Measurements from ENCODE around the gene CLPTM1L. TPM values are rescaled to one million over a fixed set of nuclear protein-coding genes. Genes with fewer than 3 reads are reported as not detected.
"Not testable (repeated sequence)": the region's sequence is repeated elsewhere in the genome, so short reads cannot be mapped to it uniquely, and the experiment has no call there.

The CLPTM1L gene
- total RNA-seq, 1 donor from 2014 or later, result 74.8 TPM

DNA sequence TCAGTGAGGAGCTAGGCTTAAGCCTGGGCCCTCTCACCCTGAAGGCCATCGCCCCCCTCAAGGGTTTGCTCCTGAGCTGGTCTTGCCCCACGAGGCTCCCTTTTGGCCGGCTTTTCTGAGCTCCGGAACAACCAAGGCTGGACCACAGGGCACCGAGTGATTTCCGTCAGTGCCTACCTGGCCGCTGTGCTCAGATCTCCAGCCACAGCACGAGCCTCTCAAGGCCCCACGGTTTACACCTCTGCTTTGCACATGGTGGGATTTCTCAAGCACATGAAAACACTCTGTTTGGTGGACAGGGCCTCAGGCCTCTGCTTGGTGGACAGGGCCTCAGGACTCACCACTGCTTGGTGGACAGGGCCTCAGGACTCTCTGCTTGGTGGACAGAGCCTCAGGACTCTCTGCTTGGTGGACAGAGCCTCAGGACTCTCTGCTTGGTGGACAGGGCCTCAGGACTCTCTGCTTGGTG is 15.8 kb downstream of the CLPTM1L start:
- H2AFZ ChIP-seq (replicated peaks), result no peak overlapping the region
- no peaks in the 10 kb centered on the region for H3K9me3 ChIP-seq (ENCODE audit: low read depth)
- H3K27me3 ChIP-seq, result no peaks in the 10 kb centered on the region
- Mint-ChIP-seq H3K4me1 (peaks cover 3% of the 10 kb centered on the region), H3K36me3 (peaks cover 21% of the 10 kb centered on the region), H3K4me3 (no peak overlapping the region), H3K9me3 (no peaks in the 10 kb centered on the region), H3K27ac (no peak overlapping the region), H3K27me3 (ENCODE audit: insufficient read depth, low read depth) (no peaks in the 10 kb centered on the region)
- no peak overlapping the region for H3K27ac ChIP-seq
- DNase-seq (ENCODE audit: low spot score), result no peak
- TF ChIP-seq EZH2phosphoT487 (IDR thresholded peaks at IDR 0.05) (no peak), EZH2 (IDR thresholded peaks at IDR 0.05) (no peak)
- TF ChIP-seq, protein P1, sequence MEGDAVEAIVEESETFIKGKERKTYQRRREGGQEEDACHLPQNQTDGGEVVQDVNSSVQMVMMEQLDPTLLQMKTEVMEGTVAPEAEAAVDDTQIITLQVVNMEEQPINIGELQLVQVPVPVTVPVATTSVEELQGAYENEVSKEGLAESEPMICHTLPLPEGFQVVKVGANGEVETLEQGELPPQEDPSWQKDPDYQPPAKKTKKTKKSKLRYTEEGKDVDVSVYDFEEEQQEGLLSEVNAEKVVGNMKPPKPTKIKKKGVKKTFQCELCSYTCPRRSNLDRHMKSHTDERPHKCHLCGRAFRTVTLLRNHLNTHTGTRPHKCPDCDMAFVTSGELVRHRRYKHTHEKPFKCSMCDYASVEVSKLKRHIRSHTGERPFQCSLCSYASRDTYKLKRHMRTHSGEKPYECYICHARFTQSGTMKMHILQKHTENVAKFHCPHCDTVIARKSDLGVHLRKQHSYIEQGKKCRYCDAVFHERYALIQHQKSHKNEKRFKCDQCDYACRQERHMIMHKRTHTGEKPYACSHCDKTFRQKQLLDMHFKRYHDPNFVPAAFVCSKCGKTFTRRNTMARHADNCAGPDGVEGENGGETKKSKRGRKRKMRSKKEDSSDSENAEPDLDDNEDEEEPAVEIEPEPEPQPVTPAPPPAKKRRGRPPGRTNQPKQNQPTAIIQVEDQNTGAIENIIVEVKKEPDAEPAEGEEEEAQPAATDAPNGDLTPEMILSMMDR (IDR thresholded peaks at IDR 0.05), result no peak
- H3F3A ChIP-seq (ENCODE audit: low read depth), result no peaks in the 10 kb centered on the region
- no peaks in the 10 kb centered on the region for H3K4me1 ChIP-seq
- no peaks in the 10 kb centered on the region for H3K36me3 ChIP-seq
- H3K9ac ChIP-seq, result no peak overlapping the region
- no peak overlapping the region for H3K4me3 ChIP-seq
- no peak overlapping the region for H3K4me2 ChIP-seq
- peaks cover 9% of the 10 kb centered on the region for H4K20me1 ChIP-seq (ENCODE audit: low read depth)
- no peaks in the 10 kb centered on the region for H3K79me2 ChIP-seq (ENCODE audit: low read depth)

DNA sequence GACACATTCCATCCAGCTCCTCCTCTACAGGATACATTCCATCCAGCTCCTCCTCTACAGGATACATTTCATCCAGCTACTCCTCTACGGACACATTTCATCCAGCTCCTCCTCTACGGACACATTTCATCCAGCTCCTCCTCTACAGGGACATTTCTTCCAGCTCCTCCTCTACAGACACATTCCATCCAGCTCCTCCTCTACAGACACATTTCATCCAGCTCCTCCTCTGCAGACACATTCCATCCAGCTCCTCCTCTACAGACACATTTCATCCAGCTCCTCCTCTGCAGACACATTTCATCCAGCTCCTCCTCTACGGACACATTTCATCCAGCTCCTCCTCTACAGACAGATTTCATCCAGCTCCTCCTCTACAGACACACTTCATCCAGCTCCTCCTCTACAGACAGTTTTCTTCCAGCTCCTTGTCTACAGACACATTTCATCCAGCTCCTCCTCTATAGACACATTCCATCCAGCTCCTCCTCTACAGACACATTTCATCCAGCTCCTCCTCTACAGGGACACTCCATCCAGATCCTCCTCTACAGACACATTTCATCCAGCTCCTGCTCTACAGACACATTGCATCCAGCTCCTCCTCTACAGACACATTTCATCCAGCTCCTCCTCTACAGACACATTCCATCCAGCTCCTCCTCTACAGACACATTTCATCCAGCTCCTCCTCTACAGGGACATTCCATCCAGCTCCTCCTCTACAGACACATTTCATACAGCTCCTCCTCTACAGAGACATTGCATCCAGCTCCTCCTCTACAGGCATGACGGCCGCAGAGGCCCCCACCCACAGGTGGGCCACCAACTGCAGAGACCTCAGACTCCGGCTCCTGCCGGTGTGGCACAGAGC is 16.4 kb downstream of the CLPTM1L start:
- H3K9me3 Mint-ChIP-seq; H3K27ac ChIP-seq; H3K9ac ChIP-seq; H3K27ac Mint-ChIP-seq; DNase-seq (ENCODE audit: low spot score); H3K4me1 ChIP-seq; H3K4me2 ChIP-seq; H3F3A ChIP-seq (ENCODE audit: low read depth); H3K27me3 ChIP-seq; H3K9me3 ChIP-seq (ENCODE audit: low read depth); H3K4me3 Mint-ChIP-seq; H4K20me1 ChIP-seq (ENCODE audit: low read depth); H3K4me3 ChIP-seq; H3K36me3 ChIP-seq; H3K4me1 Mint-ChIP-seq; H2AFZ ChIP-seq (replicated peaks); H3K79me2 ChIP-seq (ENCODE audit: low read depth); H3K27me3 Mint-ChIP-seq (ENCODE audit: insufficient read depth, low read depth): not testable (repeated sequence)
- peaks cover 21% of the 10 kb centered on the region for H3K36me3 Mint-ChIP-seq

DNA sequence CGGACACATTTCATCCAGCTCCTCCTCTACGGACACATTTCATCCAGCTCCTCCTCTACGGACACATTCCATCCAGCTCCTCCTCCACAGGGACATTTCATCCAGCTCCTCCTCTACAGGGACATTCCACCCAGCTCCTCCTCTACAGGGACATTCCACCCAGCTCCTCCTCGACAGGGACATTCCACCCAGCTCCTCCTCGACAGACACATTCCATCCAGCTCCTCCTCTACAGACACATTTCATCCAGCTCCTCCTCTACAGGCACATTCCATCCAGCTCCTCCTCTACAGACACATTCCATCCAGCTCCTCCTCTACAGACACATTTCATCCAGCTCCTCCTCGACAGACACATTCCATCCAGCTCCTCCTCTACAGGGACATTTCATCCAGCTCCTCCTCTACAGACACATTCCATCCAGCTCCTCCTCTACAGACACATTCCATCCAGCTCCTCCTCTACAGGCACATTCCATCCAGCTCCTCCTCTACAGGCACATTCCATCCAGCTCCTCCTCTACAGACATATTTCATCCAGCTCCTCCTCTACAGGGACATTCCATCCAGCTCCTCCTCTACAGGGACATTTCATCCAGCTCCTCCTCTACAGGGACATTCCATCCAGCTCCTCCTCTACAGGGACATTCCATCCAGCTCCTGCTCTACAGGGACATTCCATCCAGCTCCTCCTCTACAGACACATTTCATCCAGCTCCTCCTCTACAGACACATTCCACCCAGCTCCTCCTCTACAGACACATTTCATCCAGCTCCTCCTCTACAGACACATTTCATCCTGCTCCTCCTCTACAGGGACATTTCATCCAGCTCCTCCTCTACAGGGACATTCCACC is 17.8 kb downstream of the CLPTM1L start:
- H3K27me3 Mint-ChIP-seq (ENCODE audit: insufficient read depth, low read depth); DNase-seq (ENCODE audit: low spot score); H3K4me2 ChIP-seq; H3K27me3 ChIP-seq; H3K4me1 Mint-ChIP-seq; H2AFZ ChIP-seq (replicated peaks); H3K9me3 ChIP-seq (ENCODE audit: low read depth); H3F3A ChIP-seq (ENCODE audit: low read depth); H3K9me3 Mint-ChIP-seq; H4K20me1 ChIP-seq (ENCODE audit: low read depth); H3K4me3 Mint-ChIP-seq; H3K9ac ChIP-seq; H3K79me2 ChIP-seq (ENCODE audit: low read depth); H3K36me3 ChIP-seq; H3K4me1 ChIP-seq; H3K4me3 ChIP-seq: not testable (repeated sequence)
- peak overlapping the region; percentile 1 for H3K27ac Mint-ChIP-seq
- peaks cover 19% of the 10 kb centered on the region for H3K36me3 Mint-ChIP-seq
- peak overlapping the region; percentile 19 for H3K27ac ChIP-seq

DNA sequence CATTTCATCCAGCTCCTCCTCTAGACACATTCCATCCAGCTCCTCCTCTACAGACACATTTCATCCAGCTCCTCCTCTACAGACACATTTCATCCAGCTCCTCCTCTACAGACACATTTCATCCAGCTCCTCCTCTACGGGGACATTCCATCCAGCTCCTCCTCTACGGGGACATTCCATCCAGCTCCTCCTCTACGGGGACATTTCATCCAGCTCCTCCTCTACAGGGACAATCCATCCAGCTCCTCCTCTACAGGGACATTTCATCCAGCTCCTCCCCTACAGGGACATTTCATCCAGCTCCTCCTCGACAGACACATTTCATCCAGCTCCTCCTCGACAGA is 18.4 kb downstream of the CLPTM1L start:
- H3K4me3 Mint-ChIP-seq, H3K36me3 ChIP-seq: not testable (repeated sequence)

More for the DNA sequence above, 18.4 kb downstream of the CLPTM1L start:
- H3K9me3 Mint-ChIP-seq; H3F3A ChIP-seq (ENCODE audit: low read depth); H3K79me2 ChIP-seq (ENCODE audit: low read depth); H3K27me3 ChIP-seq; H2AFZ ChIP-seq (replicated peaks); H3K4me1 Mint-ChIP-seq; H3K27me3 Mint-ChIP-seq (ENCODE audit: insufficient read depth, low read depth); H3K4me3 ChIP-seq; H3K9ac ChIP-seq; H3K9me3 ChIP-seq (ENCODE audit: low read depth); H3K27ac Mint-ChIP-seq; H3K4me2 ChIP-seq; DNase-seq (ENCODE audit: low spot score); H4K20me1 ChIP-seq (ENCODE audit: low read depth); H3K4me1 ChIP-seq: not testable (repeated sequence)
- peaks cover 17% of the 10 kb centered on the region for H3K36me3 Mint-ChIP-seq
- H3K27ac ChIP-seq, result peak overlapping the region; percentile 46

Data from neural progenitor cell (in vitro differentiated cells).